ENCODE results near the gene CIZ1.

Gene CIZ1

DNA sequence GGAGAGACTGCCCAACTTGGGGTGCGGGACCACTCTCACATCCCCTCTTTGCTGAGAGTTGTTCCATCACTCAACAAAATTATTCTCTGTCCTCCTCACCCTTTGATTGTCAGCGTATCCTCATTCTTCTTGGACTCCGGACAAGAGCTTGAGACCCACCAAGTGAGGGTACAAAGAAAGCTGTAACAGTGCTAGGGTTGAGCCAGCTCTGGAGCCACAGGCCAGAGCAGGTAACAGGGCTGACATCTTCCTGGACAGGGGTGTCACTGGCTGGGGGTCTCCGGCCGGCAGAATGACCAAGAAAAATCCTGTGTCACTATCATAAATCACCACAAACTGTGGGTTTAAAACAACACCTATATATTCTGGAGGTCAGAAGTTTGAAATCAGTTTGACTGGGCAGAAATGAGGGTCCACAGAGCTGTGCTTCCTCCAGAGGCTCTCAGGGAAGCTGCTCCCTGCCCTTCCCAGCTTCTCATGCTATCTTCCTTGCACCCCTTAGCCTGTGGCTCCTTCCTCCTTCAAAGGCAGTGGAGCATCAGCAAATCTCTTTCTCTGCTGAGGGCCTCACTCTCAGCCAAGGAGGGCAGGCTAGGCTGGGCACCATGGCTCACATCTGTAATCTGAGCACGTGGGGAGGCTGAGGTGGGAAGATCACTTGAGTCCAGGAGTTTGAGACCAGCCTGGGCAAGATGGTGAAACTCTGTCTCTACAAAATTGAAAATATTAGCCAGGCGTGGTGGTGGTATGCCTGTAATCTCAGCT is 35.5 kb downstream of the CIZ1 start:
- H3K4me3 ChIP-seq (ENCODE audit: low read length), result no peak overlapping the region
- TF ChIP-seq ZNF274 (IDR thresholded peaks at IDR 0.05; ENCODE audit: low read depth, low read length), result no peak

DNA sequence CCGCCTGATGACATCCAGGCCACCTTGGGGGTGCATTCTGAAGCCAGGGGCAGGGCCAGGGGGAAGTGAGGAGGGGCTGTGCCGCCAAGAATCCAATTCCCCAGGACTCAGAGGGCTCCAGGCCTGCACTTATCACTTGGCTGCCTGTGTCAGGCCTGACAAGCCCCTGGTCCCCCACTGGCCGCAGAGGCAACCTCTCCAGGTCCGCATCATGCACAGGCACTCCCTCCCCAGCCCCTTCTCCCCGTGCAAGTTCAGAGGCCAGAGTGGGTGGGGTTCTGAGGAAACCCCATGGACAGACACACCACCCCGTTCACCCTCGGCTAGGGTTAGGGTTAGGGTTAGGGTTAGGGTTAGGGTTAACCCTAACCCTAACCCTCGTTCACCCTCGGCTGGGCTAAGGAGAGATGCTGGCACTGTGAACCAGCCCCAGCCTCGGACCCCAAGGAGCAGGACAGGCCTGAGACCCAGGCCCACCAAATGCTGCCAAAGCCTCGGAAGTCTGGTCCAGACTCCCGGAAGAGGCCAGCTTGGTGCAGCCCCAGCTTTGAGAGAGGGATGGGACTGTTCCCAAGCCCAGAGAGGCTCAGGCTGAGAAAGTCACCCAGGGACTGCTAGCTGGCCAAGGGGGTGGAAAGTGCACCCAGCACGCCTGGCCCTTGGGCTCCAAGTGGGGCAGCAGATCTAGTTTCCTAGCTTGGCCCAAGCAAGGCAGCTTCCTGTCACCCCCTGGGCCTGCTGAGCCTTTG is 37.3 kb downstream of the CIZ1 start:
- no peak overlapping the region for H3K4me3 ChIP-seq (ENCODE audit: low read length)
- no peak for TF ChIP-seq ZNF274 (IDR thresholded peaks at IDR 0.05; ENCODE audit: low read depth, low read length)

DNA sequence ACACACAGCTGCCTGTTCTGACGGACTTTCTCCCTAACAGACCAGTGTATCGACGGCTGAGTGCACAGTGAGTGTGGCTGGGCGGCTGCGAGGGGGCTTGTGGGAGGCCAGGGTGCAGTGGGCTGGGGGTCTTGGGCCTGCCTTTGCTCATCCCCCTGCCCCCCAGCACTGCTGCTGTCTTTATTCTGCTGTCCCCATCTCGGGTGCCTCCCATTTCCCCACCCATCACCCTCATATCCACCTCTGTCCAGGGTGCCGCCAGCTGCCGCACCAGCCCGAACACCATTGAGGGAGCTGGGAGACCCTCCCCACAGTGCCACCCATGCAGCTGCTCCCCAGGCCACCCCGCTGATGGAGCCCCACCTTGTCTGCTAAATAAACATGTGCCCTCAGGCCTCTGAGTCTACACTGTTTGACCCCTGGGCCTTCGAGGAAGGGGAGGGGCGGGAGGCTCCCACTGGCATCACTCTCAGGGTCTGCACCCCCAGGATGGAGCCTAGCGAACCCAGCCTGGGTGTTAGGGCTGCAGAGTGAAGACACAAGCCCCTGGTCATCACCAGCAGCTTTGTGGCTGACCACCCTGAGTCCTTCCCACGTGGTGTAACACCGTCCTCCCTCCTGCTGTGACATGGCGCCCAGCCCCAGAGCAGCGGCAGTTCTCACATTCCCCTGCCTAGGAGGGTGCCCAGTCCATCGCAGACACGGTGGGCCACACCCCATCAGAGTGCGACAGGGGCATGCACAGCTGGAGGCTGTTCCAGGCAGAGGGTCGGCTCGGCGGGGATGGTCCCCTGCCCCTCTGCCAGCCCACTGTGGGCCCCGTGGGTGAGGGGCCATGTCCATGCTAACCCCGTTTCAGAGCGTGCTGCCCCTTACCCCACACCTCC is 38.1 kb downstream of the CIZ1 start:
- H3K4me3 ChIP-seq (ENCODE audit: low read length), result no peak overlapping the region
- TF ChIP-seq ZNF274 (IDR thresholded peaks at IDR 0.05; ENCODE audit: low read depth, low read length), result no peak

DNA sequence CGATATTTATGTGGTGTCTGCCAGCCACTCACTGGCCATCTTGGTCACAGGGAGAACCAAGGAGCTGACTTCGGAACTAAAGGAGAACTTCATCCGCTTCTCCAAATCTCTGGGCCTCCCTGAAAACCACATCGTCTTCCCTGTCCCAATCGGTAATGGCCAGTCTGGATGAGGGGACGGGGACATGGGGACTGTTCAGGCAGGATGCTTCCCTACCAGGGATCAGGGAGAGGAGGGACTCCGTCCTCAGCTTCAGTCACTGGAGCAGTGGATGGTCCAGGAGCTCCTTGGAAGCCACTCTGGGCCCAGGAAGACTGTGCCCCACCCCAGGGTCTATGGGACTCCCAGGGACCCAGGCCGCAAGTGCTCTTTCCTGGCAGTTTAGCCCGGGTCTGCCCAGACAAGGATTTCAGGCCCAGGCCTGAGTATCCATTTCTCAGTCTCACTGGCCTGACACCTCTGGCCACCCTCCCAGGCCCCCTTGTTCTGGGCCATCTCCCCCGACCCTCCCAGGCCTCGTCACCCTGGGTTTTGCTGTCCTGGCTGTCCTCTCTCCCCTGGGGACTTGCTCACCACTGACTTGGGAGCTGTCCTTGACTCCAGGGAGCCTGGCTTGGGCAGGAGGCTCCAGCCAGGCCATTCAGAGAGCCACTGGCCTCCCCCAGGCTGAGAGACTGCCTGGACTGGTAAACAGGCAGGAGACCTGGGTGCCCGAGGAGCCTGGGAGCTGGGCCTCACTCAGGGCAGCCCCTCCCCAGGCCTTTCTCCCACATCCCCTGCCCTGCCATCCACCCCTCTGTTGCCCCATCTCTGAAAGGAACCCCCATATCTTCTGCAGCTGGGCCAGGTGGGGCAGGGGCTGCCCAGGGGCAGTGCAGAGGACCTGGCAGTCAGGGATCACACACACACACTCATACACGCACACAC is 39.0 kb downstream of the CIZ1 start:
- TF ChIP-seq ZNF274 (IDR thresholded peaks at IDR 0.05; ENCODE audit: low read depth, low read length), result no peak
- H3K4me3 ChIP-seq (ENCODE audit: low read length), result no peak overlapping the region

DNA sequence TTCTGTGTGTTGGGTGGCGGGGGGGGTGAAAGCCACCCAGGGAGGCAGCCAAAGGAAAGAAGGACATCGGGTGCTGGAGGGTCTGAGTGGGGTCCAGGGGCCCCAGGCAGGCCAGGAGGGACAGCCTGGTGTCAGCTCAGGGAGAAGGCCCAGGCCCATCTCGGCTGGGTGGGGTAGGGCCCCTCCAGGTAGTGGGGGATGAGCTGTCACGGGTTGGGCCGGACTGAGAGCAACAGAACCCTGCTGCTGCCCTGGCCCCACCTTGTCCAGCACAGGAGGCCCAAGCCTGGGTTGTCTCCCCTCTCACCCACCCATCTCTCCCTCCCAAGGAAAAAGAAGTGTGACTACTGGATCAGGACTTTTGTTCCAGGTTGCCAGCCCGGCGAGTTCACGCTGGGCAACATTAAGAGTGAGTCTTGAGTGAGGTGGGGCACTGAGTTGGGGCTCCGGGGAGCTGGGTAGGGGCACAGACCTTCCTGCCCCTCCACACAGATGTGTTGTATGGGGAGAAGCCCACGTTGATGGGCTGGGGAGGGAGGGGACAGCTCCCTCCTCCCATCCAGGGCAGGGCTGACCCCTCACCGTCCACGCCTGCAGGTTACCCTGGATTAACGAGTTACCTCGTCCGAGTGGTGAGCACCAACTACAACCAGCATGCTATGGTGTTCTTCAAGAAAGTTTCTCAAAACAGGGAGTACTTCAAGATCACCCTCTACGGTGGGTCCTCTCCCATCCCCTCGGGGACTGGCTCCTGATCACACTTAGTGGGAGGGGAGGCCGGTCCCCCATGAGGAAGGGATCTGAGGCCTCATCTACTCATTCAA is 39.9 kb downstream of the CIZ1 start:
- H3K4me3 ChIP-seq (ENCODE audit: low read length), result no peak overlapping the region
- TF ChIP-seq ZNF274 (IDR thresholded peaks at IDR 0.05; ENCODE audit: low read depth, low read length), result no peak

DNA sequence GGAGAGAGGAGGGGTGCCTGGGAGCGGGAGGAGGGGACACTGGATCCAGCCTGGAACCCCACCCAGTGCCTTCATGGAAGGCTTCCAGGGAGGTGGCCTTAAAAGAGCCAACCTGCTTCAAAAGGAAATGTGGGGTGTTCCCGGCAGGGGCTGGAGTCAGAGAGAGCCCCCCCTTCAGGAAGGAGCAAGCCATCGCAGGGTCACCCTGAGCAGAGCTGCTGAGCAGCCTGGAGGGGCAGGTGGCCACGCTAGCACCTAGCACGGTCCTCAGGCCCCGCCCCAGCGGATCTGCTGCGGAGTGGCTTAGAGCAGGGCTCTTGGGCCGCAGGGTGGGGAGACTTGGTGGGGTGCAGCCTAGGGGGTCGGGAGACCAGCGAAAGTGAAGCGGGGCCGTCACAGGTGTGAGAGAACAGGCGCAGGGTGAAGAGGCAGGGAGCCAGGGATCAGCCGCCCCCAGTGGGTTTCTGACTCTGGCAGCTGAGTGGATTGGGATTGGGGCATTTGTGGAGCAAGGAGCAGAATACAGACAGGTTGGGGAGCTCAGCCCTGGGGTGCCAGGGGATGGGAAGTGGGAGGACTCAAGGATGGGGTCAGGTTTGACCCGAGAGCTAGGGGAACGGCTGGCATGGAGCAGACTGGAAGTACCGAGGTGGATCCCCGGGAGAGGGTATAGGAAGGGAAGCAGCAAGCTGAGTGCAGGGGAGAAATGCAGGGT is 40.6 kb downstream of the CIZ1 start:
- TF ChIP-seq ZNF274 (IDR thresholded peaks at IDR 0.05; ENCODE audit: low read depth, low read length), result no peak
- no peak overlapping the region for H3K4me3 ChIP-seq (ENCODE audit: low read length)

DNA sequence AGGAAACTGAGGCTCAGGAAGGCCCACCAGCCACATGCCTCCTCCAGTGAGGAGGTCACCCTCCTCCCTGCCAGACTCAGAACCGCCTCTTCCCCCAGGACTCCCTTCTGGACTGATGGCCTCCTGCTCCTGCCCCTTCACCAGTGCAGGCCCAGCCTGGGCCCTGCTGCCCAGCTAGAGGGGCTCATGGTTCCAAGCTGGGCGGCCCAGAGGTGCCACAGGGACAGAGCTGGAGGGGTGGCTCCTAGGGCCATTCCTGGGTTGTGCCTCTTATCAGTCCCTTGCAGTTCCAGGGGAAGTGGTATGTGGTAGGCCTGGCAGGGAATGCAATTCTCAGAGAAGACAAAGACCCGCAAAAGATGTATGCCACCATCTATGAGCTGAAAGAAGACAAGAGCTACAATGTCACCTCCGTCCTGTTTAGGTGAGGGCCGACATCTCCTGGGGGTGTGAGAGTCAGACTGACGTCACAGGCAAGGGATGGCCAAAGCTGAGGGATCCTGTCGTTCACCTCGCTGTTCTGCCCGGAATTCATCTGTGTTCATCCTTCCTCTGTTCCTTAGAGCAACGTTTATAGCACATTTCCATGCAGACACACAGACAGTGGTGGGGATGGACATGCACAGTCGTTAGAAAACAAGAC is 41.3 kb downstream of the CIZ1 start:
- no peak for TF ChIP-seq ZNF274 (IDR thresholded peaks at IDR 0.05; ENCODE audit: low read depth, low read length)
- no peak overlapping the region for H3K4me3 ChIP-seq (ENCODE audit: low read length)

DNA sequence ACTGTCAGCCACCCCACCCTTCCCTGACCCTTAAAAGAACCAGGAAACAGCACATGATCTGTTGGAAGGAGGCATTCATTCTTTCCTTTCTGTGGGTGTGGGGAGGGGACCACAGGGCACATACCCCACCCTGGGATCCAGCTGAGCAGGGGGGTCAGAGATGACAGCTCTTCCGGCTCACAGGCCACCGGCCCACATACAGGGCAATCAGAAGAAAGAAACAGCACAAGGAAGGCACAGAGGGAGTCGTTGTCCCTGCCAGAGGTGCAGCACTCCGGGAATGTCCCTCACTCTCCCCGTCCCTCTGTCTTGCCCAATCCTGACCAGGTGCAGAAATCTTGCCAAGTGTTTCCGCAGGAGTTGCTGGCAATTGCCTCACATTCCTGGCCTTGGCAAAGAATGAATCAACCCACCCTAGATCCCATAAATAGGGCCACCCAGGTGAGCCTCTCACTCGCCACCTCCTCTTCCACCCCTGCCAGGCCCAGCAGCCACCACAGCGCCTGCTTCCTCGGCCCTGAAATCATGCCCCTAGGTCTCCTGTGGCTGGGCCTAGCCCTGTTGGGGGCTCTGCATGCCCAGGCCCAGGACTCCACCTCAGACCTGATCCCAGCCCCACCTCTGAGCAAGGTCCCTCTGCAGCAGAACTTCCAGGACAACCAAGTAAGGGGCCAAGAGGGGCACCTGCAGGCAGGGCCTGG is 42.2 kb downstream of the CIZ1 start, which contains the start of gene LCN2:
Gene LCN2, plus strand, starts transcription at position 453 of the 701 bp plus-strand sequence. Its CDS starts 73 bp downstream, at position 526.
- TF ChIP-seq ZNF274 (IDR thresholded peaks at IDR 0.05; ENCODE audit: low read depth, low read length), result no peak

DNA sequence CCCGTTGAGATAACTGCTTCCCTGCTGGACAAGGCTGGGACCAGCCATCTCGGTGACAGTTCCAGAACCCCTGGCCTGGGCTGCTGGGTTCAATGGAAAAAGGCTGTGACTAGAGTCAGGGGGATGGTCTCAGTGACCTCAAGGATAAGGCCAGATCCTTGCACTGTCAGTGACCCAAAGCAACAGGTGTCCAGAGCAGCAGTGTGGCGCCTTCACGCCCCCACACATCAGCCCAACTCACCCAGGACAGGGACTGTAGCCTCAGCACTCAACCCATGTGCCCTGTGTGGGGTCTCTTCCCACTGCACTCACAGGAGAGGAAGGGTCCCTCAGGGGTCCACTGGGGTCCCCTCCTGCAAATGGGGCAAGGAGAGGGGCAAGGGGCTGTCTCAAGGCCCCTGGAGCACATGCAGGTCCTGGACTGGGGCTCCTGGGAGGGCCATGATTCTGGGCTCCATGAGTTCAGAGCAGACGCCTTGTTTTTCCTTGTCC is 42.8 kb downstream of the CIZ1 start:
- no peak for TF ChIP-seq ZNF274 (IDR thresholded peaks at IDR 0.05; ENCODE audit: low read depth, low read length)
- H3K4me3 ChIP-seq (ENCODE audit: low read length), result no peak overlapping the region

More for the DNA sequence above, 42.2 kb downstream of the CIZ1 start, which contains the start of gene LCN2:
- no peak within 1 kb of the TSS for H3K4me3 ChIP-seq (ENCODE audit: low read length)

DNA sequence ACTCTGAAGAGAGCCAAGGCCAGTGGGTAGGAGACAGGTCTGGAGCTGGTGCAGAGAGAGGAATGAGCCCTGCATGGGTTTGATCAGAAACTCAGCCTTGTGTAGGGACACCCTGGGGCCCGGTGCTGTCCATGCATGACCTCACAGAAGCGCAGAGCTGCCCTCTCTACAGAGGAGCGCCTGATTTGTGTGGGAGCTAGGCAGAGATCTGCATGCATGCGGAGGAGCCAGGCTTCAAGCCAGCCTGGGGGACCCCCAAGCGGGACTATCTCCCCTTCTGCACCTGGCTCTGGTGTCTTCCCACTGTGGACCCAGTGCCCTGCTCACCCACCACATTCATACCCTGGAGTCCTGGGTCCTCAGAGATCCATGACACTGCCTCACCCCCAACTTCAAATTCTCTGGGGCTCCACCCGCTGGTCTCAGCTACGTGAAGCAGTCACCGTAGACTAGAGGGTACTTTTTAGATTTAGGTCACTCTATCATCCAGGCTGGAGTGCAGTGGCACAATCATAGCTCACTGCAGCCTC is 44.7 kb downstream of the CIZ1 start:
- no peak overlapping the region for H3K4me3 ChIP-seq (ENCODE audit: low read length)
- no peak for TF ChIP-seq ZNF274 (IDR thresholded peaks at IDR 0.05; ENCODE audit: low read depth, low read length)
